ENCODE results near the gene HPS3.
"Not testable (repeated sequence)": the region's sequence is repeated elsewhere in the genome, so short reads cannot be mapped to it uniquely, and the experiment has no call there.

HPS3 gene

GRCh38 chr3:149129326-149130205, at the start of gene HPS3:
Gene HPS3 (plus strand): TSS chr3:149129638. CDS start chr3:149129724, 86 bp downstream.
- peak; percentile 89 for DNase-seq

GRCh38 chr3:149080011-149080698, 49.3 kb upstream of the HPS3 start:
- DNase-seq: no peak

GRCh38 chr3:149080699-149081091, 48.7 kb upstream of the HPS3 start:
- no peak for DNase-seq

GRCh38 chr3:149081772-149082171, 47.7 kb upstream of the HPS3 start:
- no peak for DNase-seq

DNA sequence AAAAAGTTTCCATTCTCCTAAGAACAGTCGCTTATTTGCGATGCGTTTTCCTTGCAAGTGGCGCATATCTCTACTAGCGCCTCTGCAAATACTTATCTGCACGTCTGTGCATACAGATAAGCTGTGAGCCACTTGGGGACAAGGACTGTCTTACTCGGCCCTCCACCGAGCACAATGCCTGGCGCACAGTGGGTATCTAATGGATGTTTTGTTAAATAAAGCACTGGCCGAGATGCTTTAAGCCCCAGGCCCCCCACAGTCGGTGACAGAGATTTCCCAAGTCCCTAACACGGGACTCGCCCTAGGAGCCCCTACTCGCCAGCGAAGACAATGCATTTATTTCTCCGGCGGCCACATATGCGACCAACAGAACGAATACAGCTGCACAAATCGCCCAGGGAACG, 43.6 kb upstream of the HPS3 start:
- peak; percentile 30 for DNase-seq

DNA sequence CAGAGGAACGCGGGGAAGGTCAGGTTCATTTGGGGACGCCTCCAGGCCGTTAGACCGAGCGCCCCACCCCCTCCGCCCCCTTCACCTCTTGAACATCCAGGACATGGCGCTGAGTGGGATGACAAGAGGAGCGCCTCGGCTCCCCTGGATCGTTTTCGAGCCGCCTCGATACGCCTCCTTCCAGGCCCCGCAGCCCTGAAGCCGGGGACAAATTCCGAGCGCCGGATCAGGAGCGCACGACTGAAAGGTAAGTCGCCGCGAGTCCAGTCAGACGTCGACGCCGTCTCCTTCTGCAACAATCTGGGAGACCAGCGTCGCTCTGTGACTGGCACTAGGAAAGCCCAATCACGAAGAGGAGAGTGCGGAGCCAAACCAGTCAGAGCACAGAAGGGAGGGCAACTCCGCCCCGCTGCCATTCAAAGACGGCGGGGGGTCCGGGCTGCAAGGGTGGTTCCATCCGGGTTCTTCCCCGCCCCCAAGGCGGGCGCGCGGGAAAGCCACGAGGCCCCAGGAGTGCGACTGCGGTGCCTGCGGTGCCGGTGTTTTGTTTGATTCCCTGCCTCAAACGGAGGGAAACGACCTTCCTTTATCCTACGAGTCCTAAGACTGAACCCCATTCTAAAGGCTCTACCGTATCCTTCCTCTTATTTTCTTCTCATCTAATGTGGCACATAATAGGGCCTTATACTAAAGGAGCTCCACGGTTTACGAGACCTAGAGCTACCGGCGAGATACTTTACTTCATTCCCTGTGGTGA, 43.0 kb upstream of the HPS3 start, which contains the start of gene HLTF:
HLTF (minus strand) TSS at position 302 of the 757 bp plus-strand sequence; CDS start at position 105, 197 bp downstream.
- DNase-seq: peak; percentile 96

DNA sequence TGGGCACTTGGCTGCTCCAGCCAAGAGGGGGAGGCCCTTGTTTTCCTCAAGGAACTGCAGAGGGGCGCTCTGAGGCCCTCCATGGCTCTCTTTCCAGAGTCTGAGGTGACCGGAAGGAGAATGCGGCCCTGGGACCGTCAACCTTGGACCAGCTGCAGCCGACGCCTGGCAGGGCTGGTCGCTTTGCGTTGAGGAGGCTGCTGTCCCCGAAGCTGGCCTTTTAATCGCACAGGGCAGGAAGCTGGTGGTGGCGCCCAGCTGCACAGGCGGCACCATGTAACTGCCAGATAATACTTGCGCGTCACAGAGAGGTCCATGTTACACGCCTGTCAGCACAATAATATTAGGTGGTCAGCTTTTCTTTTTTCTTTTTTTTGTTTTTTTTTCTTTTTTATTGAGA, 42.2 kb upstream of the HPS3 start:
- DNase-seq: no peak

- no peak for DNase-seq
Observed at GRCh38 chr3:149089395-149089794, 40.0 kb upstream of the HPS3 start.

DNA sequence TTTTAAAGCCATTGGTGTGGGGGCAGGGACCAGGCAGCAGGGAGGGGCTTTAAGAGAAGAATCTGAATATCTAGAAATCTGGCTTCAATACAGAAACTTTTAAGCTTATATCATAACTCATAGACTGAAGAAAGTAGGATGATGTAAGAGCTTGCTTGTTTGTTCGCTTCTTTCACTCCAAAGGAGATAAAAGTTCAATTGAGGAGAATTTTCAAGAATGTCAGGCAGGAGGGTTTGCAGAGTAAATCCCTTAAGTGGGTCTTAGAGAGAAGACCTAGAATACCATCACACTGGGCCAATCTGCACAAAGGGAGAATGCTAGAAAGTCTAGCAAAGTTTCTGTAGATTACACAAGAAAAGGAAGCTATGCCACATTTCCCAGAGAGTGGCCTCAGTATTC, 39.0 kb upstream of the HPS3 start:
- DNase-seq: no peak

DNA sequence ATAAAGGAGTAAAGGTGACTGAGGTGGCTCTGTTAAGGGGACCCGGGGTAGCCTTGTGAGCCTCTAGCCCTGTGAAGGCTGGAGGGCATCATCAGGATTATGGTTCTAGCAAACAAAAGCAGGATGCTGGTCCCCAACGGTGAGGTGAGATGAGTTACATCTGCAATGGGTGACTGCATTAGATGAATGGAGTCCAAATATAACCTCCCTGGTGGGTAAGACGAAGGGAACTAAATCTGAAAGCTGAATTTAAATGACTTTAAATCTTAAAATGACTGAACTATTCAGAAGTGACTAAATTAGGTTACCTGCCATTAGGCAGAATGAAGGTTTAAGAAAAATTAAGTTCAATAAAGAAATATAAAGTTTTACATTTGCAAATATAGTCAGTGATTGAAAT, 38.5 kb upstream of the HPS3 start:
- DNase-seq: peak; percentile 1

GRCh38 chr3:149091983-149092382, 37.5 kb upstream of the HPS3 start:
- DNase-seq: no peak

- DNase-seq: no peak
Observed at GRCh38 chr3:149095487-149095886, 34.0 kb upstream of the HPS3 start.

DNA sequence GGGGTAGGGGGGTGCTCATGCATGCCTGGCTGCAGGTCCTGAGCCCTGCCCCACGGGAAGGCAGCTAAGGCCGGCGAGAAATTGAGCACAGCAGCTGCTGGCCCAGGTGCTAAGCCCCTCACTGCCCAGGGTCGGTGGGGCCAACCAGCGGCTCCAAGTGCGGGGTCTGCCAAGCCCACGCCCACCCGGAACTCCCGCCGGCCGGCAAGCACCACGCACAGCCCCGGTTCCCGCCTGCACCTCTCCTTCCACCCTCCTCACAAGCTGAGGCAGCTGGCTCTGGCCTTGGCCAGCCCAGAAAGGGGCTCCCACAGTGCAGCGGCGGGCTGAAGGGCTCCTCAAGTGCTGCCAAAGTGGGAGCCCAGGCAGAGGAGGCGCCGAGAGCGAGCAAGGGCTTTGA, 31.5 kb upstream of the HPS3 start:
- not testable (repeated sequence) for DNase-seq

DNA sequence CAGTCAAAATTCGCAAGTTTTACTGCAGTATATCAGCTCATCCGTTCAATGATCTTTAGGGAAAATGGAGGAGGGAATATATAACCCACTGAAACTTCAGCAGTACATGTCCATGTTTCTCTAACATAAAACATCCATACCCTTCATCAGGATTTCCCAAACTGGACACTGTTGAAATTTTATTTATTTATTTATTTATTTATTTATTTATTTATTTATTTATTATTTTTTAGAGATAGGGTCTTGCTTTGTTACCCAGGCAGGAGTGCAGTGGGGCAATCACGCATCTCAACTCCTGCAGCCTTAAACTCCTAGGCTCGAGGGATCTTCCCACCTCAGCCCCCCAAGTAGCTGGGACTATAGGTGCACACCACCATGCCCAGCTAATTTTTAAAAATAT, 28.3 kb upstream of the HPS3 start:
- DNase-seq: no peak

DNA sequence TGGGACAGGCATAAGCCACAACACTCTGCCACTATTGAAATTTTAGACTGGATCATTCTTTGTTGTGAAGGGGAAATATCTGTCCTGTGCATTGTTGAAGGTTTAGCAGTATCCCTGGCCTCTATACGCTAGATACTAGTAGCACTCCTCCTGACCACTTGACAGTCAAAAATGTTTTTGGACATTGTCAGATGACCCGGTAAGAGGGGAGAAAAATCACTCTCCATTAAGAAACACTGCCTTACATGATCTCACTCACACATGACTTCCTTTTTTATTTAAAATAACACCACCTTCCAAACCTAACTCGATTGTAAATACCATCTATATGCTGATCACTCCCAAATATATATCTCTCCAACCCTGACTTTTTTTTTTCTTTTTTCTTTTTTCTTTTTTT, 27.8 kb upstream of the HPS3 start:
- DNase-seq: no peak

DNA sequence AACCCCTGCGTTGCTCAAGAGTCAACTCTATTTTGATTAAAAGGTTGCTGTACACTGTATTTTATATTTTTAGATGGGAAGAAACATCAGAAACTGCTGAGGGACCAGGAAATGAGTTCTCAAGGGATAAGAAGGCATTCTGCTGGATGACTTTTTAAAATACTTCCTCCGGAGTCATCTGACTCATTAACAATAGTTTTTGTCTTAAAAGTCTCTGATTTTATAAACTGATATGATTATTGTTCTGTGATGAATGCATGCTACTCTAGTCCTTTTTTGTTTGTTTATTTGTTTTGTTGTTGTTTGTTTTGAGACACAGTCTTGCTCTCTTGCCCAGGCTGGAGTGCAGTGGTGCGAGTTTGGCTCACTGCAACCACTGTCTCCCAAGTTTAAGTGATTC, 25.0 kb upstream of the HPS3 start:
- DNase-seq: no peak

DNA sequence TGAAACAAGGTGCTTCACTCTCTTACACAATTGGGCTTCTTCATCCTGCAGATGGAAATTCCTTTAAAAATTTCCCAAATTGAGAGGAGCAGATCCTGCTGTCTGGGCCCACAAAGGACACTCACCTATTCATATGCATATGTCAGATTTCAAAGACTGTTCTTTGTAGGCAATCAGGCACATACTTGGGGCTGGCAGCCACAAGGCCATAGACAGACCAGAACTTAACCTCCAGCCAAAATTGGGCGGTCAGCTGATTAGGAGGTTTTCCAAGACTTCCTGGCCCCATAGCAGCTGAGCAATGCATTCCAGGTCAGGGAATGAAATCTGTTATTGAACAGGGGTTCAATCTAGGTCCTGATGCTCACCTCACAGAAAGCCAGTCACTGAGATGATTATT, 15.0 kb upstream of the HPS3 start:
- DNase-seq: no peak

GRCh38 chr3:149115114-149115513, 14.3 kb upstream of the HPS3 start:
- DNase-seq: no peak

GRCh38 chr3:149118724-149119123, 10.7 kb upstream of the HPS3 start:
- DNase-seq: no peak

DNA sequence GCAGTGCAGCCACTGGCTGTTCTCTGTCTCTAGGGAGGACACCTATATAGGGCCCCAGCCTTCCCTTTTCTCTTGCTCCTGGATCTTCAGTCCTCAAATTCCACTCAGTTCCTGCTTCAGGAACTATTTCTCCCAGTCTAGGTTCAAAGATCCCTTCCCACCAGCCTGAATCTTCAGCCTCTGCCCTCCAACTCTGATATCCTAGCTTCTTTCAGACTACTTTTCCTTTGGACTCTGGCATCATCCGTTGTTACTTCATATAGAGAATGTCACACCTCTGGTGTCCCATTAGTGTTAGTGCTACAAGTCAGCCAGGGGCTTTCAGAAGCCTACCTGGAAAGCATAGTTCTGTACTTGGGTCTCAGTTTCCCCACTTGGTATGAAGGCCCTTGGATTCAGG, 10.0 kb upstream of the HPS3 start:
- no peak for DNase-seq

DNA sequence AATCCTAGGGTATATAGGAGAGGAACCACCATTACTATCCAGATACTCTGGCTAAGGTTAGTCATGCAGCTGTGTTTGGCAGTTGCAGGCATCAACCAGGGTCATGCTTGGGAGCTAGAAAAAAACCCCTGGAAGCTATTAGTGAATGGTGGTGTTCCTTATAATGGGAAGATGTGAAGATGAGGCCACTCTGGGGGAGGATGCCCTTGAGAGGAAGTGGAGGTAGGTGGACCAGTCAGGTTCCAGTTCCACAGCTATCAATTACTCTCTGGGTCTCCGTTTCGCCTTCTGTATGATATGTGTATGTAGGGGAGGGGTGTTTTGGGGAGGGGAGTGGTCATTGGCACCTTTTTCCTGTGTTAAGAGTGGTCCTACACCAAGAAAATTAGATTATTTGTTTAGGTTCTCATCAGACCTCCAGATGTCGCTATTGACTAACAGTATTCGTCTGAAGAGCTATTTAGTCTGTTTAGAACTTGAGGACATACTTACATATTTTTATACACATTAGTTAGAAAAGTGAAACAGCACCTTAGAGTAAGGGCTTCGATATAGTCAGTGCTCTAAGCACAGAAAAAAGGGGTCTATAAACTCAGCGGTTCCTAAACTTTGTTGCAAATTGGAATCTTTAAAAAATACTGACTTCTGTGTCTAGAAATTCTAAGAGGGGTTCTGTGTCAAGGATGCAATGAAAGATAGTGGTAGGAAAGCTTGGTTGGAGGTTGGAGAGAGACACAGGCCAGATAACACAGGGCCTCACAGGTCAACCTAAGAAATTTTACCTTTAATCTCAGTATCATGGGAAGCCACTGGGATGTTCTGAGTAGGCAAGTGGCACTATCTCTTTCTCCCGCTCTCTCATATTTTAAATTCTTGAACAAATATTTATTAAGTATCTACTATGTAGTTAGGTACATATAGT, 9.1 kb upstream of the HPS3 start:
- peak; percentile 67 for DNase-seq

All from activated CD4-positive, alpha-beta T cell treated with anti-CD3 and anti-CD28 coated beads, Interleukin-2, Interleukin-6, amounts not matched to agents 100 ng/mL and 50 ng/mL, durations not matched to agents 16 hours and 8 hours (primary cell).